Limb (tissue), 2 donors: ENCODE results near the gene P2RX3.
"Not testable (repeated sequence)": the region's sequence is repeated elsewhere in the genome, so short reads cannot be mapped to it uniquely, and the experiment has no call there.

ENCODE experiments used
- DNase-seq, 2 donors: peaks; one replicate each; pipeline ENCODE4 v3.0.0-alpha.2; 2016; ENCODE audit errors: extremely low spot score in 2 of 2

Gene P2RX3

GRCh38 chr11:57338142-57338541 is at the start of gene P2RX3:
P2RX3 (plus strand) TSS chr11:57338352; CDS start chr11:57338551, 199 bp downstream.
- peak in 1 of 2 donors; percentile 71 for DNase-seq

GRCh38 chr11:57288771-57289579 is 49.2 kb upstream of the P2RX3 start:
- no peak for DNase-seq

GRCh38 chr11:57290288-57290687 is 47.9 kb upstream of the P2RX3 start:
- no peak for DNase-seq

GRCh38 chr11:57294225-57295131 is 43.7 kb upstream of the P2RX3 start:
- DNase-seq: no peak

GRCh38 chr11:57296205-57296604 is 41.9 kb upstream of the P2RX3 start:
- DNase-seq: not testable (repeated sequence)

- DNase-seq: no peak
Observed at GRCh38 chr11:57297221-57297620, 40.9 kb upstream of the P2RX3 start.

- no peak for DNase-seq
Observed at GRCh38 chr11:57299150-57299737, 38.9 kb upstream of the P2RX3 start.

- no peak for DNase-seq
Observed at GRCh38 chr11:57300785-57301184, 37.4 kb upstream of the P2RX3 start.

- DNase-seq: no peak
Observed at GRCh38 chr11:57301711-57302423, 36.3 kb upstream of the P2RX3 start.

- no peak for DNase-seq
Observed at GRCh38 chr11:57302489-57302888, 35.7 kb upstream of the P2RX3 start.

GRCh38 chr11:57303280-57303989 is 34.7 kb upstream of the P2RX3 start:
- DNase-seq: no peak

- DNase-seq: no peak
Observed at GRCh38 chr11:57303990-57304579, 34.1 kb upstream of the P2RX3 start.

GRCh38 chr11:57305523-57305922 is 32.6 kb upstream of the P2RX3 start:
- DNase-seq: no peak

GRCh38 chr11:57306161-57306876 is 31.8 kb upstream of the P2RX3 start:
- peak in 1 of 2 donors; percentile 31 for DNase-seq

GRCh38 chr11:57306940-57307565 is 31.1 kb upstream of the P2RX3 start:
- DNase-seq: no peak

- DNase-seq: no peak
Observed at GRCh38 chr11:57307666-57308270, 30.4 kb upstream of the P2RX3 start.

GRCh38 chr11:57308426-57309060 is 29.6 kb upstream of the P2RX3 start:
- DNase-seq: no peak
